SJCRH30 (cell line): ENCODE results near the gene VAMP3. TPM values are rescaled to one million over a fixed set of nuclear protein-coding genes. Genes with fewer than 3 reads are reported as not detected.

Source experiments
- DNase-seq, 2 experiments: peaks; one replicate each; pipeline ENCODE4 v3.0.0-alpha.2; 2015 to 2020
- H3K27ac ChIP-seq: fragments of 250-450 bp; sonication (Bioruptor Pico); 2 replicates; pipeline ENCODE4 v1.5.1; 2020; ENCODE audit warnings: mild to moderate bottlenecking, moderate library complexity
- H3K27me3 ChIP-seq: fragments of 250-450 bp; sonication (Bioruptor Pico); 2 replicates; pipeline ENCODE4 v1.5.1; 2020; ENCODE audit warnings: mild to moderate bottlenecking, moderate library complexity
- H3K36me3 ChIP-seq: fragments of 250-450 bp; sonication (Bioruptor Pico); 2 replicates; pipeline ENCODE4 v1.5.1; 2020; ENCODE audit warnings: mild to moderate bottlenecking, moderate library complexity
- H3K4me1 ChIP-seq: fragments of 250-450 bp; sonication (Bioruptor Pico); 2 replicates; pipeline ENCODE4 v1.5.1; 2020; ENCODE audit warnings: mild to moderate bottlenecking, moderate library complexity
- H3K4me3 ChIP-seq: fragments of 250-450 bp; sonication (Bioruptor Pico); 2 replicates; pipeline ENCODE4 v1.5.1; 2020; ENCODE audit warnings: mild to moderate bottlenecking, moderate library complexity
- H3K9me3 ChIP-seq: fragments of 250-450 bp; sonication (Bioruptor Pico); replicated peaks from 2 replicates; pipeline ENCODE4 v1.5.1; 2020; ENCODE audit warnings: mild to moderate bottlenecking, moderate library complexity
- total RNA-seq: library from RNA; depleted of rRNA; stranded (reverse); fragments of >200 nt; shearing (Covaris generic); gene quantifications from 2 replicates; pipeline ENCODE4 v1.2.3, GENCODE V29; 2014

The VAMP3 gene
- total RNA-seq, 1 experiment from 2014 or later, result 102 TPM

DNA sequence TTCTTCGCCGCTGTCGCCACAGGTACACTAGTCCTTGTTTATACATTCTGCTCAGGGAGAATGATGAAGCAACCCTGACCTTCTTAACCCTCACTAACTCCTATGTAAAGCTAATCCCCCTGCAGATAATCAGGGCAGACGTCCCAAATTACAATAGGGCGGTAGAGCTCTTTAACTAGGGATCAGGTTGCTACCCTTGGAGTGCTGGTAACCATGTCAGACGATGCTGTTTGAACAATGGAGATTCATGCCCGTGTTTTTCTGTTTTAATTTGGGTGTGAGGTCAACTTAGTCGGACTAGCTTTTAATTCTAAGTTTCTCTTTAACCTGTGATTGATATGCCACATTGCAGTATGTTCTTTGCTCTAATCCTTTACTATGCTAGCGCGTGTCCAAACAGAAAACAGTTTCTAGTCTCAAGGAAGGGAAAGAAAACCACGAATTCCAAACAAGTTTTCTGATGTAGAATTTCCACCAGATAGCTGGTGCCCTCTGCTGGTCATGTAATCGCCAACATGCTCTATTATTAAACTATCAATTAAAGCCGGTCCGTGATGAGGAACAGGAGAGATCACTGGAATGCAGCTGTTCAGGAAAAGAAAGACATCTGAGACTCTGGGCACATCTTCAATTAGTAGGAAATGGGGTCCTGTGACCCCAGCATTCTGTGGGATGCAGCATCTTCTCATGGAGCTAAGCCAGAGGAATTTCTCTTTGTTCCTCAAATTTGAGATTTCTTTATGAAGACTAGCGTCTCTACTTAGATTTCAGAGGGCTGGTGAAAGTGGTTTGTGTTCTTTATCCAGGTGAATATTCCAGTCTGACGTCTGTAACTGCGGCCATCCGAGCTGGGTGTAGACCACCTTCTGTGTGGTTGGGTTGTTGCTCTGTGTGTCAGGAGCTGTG, 18.3 kb upstream of the VAMP3 start:
- peaks cover 4% of the 10 kb centered on the region; the same call in 1 of the 2 replicates for H3K4me1 ChIP-seq
- H3K27me3 ChIP-seq, result peaks cover 11% of the 10 kb centered on the region
- peak; percentile 56 to 86 for DNase-seq
- peak overlapping the region; percentile 43 for H3K4me3 ChIP-seq
- no peaks in the 10 kb centered on the region for H3K9me3 ChIP-seq
- H3K27ac ChIP-seq, result no peak overlapping the region
- H3K36me3 ChIP-seq, result no peaks in the 10 kb centered on the region

DNA sequence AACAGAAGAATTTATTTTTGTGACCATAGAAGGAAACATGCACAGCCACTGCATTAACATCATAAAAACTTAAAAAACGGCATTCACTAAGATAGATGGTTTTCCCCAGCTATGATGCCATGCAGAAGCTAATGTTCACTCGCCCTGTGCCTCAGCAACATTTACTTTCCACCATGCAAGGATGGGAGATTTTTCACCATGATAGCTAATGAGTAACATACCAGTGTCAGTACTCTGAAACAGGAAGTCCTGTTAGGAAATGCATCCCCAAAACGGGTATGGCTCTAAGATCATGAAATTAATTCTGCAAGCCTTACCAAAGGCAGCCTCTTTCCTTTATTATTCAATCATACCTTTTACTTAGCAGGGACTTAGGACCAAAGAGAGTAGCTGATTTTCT, 17.5 kb upstream of the VAMP3 start:
- H3K36me3 ChIP-seq, result no peaks in the 10 kb centered on the region
- no peaks in the 10 kb centered on the region for H3K9me3 ChIP-seq
- DNase-seq, result no peak
- peaks cover 4% of the 10 kb centered on the region; the same call in 1 of the 2 replicates for H3K4me1 ChIP-seq
- no peak overlapping the region for H3K4me3 ChIP-seq
- peaks cover 11% of the 10 kb centered on the region for H3K27me3 ChIP-seq
- no peak overlapping the region for H3K27ac ChIP-seq

- Histone ChIP-seq H3K36me3 (no peaks in the 10 kb centered on the region), H3K4me3 (no peak overlapping the region), H3K27me3 (peaks cover 6% of the 10 kb centered on the region), H3K27ac (no peak overlapping the region), H3K9me3 (no peaks in the 10 kb centered on the region), H3K4me1 (peaks cover 4% of the 10 kb centered on the region; the same call in 1 of the 2 replicates)
- no peak for DNase-seq
Observed at GRCh38 chr1:7754234-7754633, 16.9 kb upstream of the VAMP3 start.

- Histone ChIP-seq H3K9me3 (no peaks in the 10 kb centered on the region), H3K27ac (no peak overlapping the region), H3K4me3 (no peak overlapping the region), H3K36me3 (no peaks in the 10 kb centered on the region), H3K4me1 (peaks cover 4% of the 10 kb centered on the region; the same call in 1 of the 2 replicates), H3K27me3 (peaks cover 6% of the 10 kb centered on the region; the same call in 1 of the 2 replicates)
- DNase-seq, result peak in 1 of 2 experiments; percentile 44
Observed at GRCh38 chr1:7755448-7755847, 15.6 kb upstream of the VAMP3 start.

DNA sequence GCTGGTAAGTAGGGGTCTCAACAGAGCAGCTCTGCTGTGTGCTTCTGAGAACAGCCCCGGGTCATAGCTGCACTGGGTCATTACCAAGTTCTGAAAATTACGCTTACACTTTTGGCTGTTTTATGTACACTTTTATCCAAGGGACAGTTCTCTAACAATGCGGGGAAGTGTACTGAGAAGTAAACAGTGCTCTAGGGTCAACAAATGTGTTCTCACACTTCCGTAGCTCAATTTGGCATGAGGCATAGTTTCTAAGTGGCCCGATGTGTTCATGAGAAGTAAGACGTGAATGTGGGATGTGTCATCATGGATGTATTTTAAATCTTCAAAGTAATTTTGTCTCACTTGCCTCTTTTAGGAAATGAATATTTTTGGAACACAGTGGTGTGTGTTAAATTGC, 10.9 kb upstream of the VAMP3 start:
- DNase-seq, result no peak
- no peak overlapping the region for H3K27ac ChIP-seq
- no peaks in the 10 kb centered on the region for H3K9me3 ChIP-seq
- H3K4me3 ChIP-seq, result no peak overlapping the region
- no peaks in the 10 kb centered on the region for H3K4me1 ChIP-seq
- no peaks in the 10 kb centered on the region for H3K36me3 ChIP-seq
- H3K27me3 ChIP-seq, result peaks cover 12% of the 10 kb centered on the region

- no peak overlapping the region for H3K4me3 ChIP-seq
- H3K9me3 ChIP-seq, result no peaks in the 10 kb centered on the region
- DNase-seq, result no peak
- H3K27ac ChIP-seq, result no peak overlapping the region
- H3K27me3 ChIP-seq, result peaks cover 12% of the 10 kb centered on the region
- H3K4me1 ChIP-seq, result no peaks in the 10 kb centered on the region
- H3K36me3 ChIP-seq, result no peaks in the 10 kb centered on the region
Observed at GRCh38 chr1:7761103-7761502, 10.0 kb upstream of the VAMP3 start.

GRCh38 chr1:7767176-7767575, 3.9 kb upstream of the VAMP3 start:
- DNase-seq, result no peak
- Histone ChIP-seq H3K4me1 (peaks cover 12% of the 10 kb centered on the region), H3K27me3 (0 out of 2 replicates have a peak, but pooled peaks cover 5% of the 10 kb centered on the region), H3K9me3 (no peaks in the 10 kb centered on the region), H3K36me3 (no peaks in the 10 kb centered on the region), H3K4me3 (no peak overlapping the region), H3K27ac (no peak overlapping the region)

DNA sequence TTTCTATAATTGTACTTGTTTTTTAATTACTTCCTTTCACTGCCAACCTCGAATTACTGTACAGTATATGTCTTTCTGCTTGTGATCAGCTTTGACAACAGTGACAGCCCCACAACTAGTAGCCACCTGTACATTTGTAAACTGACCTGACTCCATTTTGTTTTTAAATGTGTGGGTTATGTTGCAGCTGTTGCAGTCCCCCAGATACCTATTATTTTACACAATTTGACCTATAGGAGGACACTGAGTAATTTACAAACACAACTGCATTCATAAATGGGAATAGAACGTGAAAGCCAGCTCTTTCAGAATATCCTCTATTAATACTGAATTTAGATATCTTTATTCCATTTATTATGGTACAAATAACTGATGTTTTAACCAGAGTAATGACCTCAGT, 2.5 kb upstream of the VAMP3 start:
- H3K9me3 ChIP-seq, result no peaks in the 10 kb centered on the region
- no peak overlapping the region for H3K27ac ChIP-seq
- no peaks in the 10 kb centered on the region for H3K27me3 ChIP-seq
- DNase-seq, result peak in 1 of 2 experiments; percentile 61
- H3K4me3 ChIP-seq, result no peak overlapping the region
- H3K4me1 ChIP-seq, result peaks cover 14% of the 10 kb centered on the region
- H3K36me3 ChIP-seq, result no peaks in the 10 kb centered on the region; the same call in 1 of the 2 replicates

GRCh38 chr1:7769673-7770412, 1.3 kb upstream of the VAMP3 start:
- H3K4me1 ChIP-seq, result peaks cover 14% of the 10 kb centered on the region
- H3K9me3 ChIP-seq, result no peaks in the 10 kb centered on the region
- DNase-seq, result no peak
- H3K27me3 ChIP-seq, result no peaks in the 10 kb centered on the region
- H3K36me3 ChIP-seq, result peaks cover 5% of the 10 kb centered on the region
- no peak overlapping the region for H3K4me3 ChIP-seq
- H3K27ac ChIP-seq, result no peak overlapping the region

DNA sequence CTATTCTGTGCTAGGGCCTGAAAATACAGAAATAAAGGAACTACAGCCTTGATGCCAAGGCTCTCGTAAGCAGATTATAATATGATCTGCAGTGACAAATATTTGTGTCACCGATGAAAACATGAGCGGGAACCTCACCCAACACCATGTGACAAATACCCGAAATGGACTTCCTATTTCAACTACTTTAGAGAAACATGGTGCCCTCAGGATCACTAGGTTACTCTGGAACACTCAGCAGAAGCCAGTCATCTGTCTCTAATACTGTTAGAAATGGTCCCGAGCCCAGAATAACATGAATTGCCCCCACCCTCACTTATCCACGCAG, 463 bp upstream of the VAMP3 start:
- H3K9me3 ChIP-seq, result no peaks in the 10 kb centered on the region
- H3K4me3 ChIP-seq, result peak overlapping the region; percentile 91
- H3K36me3 ChIP-seq, result peaks cover 9% of the 10 kb centered on the region
- H3K4me1 ChIP-seq, result peaks cover 14% of the 10 kb centered on the region
- no peak for DNase-seq
- H3K27me3 ChIP-seq, result no peaks in the 10 kb centered on the region
- H3K27ac ChIP-seq, result no peak overlapping the region; the same call in 1 of the 2 replicates

DNA sequence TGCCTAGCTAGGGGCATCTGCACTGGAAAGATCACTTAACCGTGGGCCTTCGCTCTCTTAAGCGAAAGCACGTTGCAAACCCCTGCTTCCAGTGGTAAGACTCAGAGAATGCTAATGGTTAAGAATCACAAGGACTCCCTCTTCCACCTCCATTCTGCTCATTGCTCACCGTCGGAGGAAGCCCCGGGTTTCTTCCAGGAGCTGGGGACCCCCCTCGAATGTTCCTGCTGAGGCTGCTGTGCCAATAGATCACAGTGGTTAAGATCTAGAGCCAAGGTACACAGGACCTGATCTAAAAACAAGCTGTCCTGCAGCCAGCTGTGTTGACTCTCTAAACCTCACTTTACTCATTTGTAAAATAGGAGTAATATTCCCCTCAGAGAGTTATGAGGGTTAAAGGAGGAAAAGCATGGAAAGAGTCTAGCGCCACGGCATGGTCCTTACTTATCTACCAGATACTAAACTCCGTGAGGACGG, 765 bp downstream of the VAMP3 start:
- Histone ChIP-seq H3K4me3 (peak overlapping the region; percentile 91), H3K27me3 (no peaks in the 10 kb centered on the region), H3K9me3 (no peaks in the 10 kb centered on the region), H3K27ac (peak overlapping the region; percentile 36), H3K4me1 (peaks cover 14% of the 10 kb centered on the region), H3K36me3 (peaks cover 11% of the 10 kb centered on the region)
- no peak for DNase-seq

- Histone ChIP-seq H3K4me3 (no peak overlapping the region), H3K27ac (no peak overlapping the region), H3K9me3 (no peaks in the 10 kb centered on the region), H3K27me3 (no peaks in the 10 kb centered on the region), H3K36me3 (peaks cover 38% of the 10 kb centered on the region), H3K4me1 (no peaks in the 10 kb centered on the region)
- DNase-seq, result no peak
Observed at GRCh38 chr1:7777591-7777990, 6.5 kb downstream of the VAMP3 start.

DNA sequence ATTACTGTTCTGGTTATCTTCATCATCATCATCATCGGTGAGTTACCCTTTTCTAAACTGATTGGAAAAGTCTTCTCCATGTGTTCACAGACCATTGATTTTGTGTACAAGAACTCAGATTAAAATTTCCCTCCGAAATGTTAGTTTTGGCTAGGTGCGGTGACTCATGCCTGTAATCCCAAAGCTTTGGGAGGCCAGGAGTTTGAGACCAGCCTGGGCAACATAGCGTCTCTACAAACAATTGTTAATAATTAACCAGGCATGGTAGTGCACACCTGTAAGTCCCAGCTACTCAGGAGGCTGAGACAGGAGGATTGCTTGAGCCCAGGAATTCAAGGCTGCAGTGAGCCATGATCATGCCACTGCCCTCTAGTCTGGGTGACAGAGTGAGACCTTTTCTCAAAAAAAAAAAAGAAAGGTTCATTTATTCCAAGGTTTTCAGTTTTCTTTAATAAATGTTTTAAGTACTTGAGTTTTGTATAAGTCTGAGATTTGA, 7.1 kb downstream of the VAMP3 start:
- H3K36me3 ChIP-seq, result peaks cover 38% of the 10 kb centered on the region
- H3K4me1 ChIP-seq, result peaks cover 4% of the 10 kb centered on the region
- no peaks in the 10 kb centered on the region for H3K9me3 ChIP-seq
- H3K4me3 ChIP-seq, result no peak overlapping the region
- no peaks in the 10 kb centered on the region for H3K27me3 ChIP-seq
- no peak overlapping the region for H3K27ac ChIP-seq
- no peak for DNase-seq

DNA sequence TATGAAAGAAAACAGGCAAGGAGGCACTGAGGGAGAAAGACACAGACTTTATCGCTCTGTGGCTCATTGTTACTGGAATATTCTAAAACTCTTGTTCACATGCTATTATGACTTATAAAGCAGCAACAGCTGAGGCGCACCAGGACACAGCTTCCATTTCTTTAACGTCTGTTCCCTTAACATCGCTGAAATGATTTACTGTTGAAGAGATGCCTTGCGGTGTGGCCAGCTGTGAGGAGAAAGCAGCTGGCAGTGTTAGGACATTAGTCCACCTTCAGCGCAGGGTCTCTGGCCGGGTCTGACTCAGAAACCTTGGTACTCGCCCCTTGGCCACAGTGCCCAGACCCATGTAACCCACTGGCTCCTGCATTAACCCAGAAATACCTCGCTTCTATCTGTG, 9.9 kb downstream of the VAMP3 start:
- Histone ChIP-seq H3K4me1 (peaks cover 4% of the 10 kb centered on the region), H3K4me3 (no peak overlapping the region), H3K27me3 (no peaks in the 10 kb centered on the region), H3K27ac (no peak overlapping the region), H3K36me3 (peaks cover 26% of the 10 kb centered on the region), H3K9me3 (no peaks in the 10 kb centered on the region)
- DNase-seq, result no peak

GRCh38 chr1:7781501-7781900, 10.4 kb downstream of the VAMP3 start:
- Histone ChIP-seq H3K27ac (no peak overlapping the region), H3K4me3 (no peak overlapping the region), H3K9me3 (no peaks in the 10 kb centered on the region), H3K4me1 (peaks cover 4% of the 10 kb centered on the region), H3K36me3 (peaks cover 26% of the 10 kb centered on the region), H3K27me3 (no peaks in the 10 kb centered on the region)
- no peak for DNase-seq
